ENCODE data around the gene CNTF. TPM values are rescaled to one million over a fixed set of nuclear protein-coding genes. Genes with fewer than 3 reads are reported as not detected.

CNTF gene
- total and polyA plus RNA-seq, 8 donors = 0.47 to 1.9 (median 0.77) TPM

GRCh38 chr11:58656348-58656747 is 33.9 kb downstream of the CNTF start:
- no peak overlapping the region for H3K4me3 ChIP-seq
- no peak overlapping the region for H3K27ac ChIP-seq
- TF ChIP-seq CTCF (IDR thresholded peaks at IDR 0.05) = no peak
- ATAC-seq (no peak), DNase-seq (no peak)
- intact Hi-C loops (cut with DNase I) = no loop called here
- no peaks in the 10 kb centered on the region for H3K4me1 ChIP-seq
- H3K9me3 ChIP-seq = no peaks in the 10 kb centered on the region
- no peaks in the 10 kb centered on the region for H3K27me3 ChIP-seq
- no peaks in the 10 kb centered on the region for H3K36me3 ChIP-seq

- Histone ChIP-seq H3K4me1 (no peaks in the 10 kb centered on the region), H3K36me3 (no peaks in the 10 kb centered on the region), H3K27ac (no peak overlapping the region), H3K9me3 (no peaks in the 10 kb centered on the region), H3K27me3 (peaks cover 0 to 11% of the 10 kb centered on the region in 2 donors), H3K4me3 (no peak overlapping the region)
- TF ChIP-seq CTCF (IDR thresholded peaks at IDR 0.05) = no peak
- intact Hi-C loops (cut with DNase I) = no loop called here
- ATAC-seq (no peak), DNase-seq (no peak)
Measured at GRCh38 chr11:58658623-58659022, 36.2 kb downstream of the CNTF start.

- no peak for TF ChIP-seq CTCF (IDR thresholded peaks at IDR 0.05)
- no peaks in the 10 kb centered on the region for H3K36me3 ChIP-seq
- no peaks in the 10 kb centered on the region for H3K4me1 ChIP-seq
- H3K9me3 ChIP-seq = no peaks in the 10 kb centered on the region
- DNase-seq (no peak), ATAC-seq (peak; percentile 53)
- H3K4me3 ChIP-seq = no peak overlapping the region
- H3K27ac ChIP-seq = no peak overlapping the region
- intact Hi-C loops (cut with DNase I) = no loop called here
- peaks cover 0 to 19% of the 10 kb centered on the region in 2 donors for H3K27me3 ChIP-seq
Measured at GRCh38 chr11:58659404-58659803, 36.9 kb downstream of the CNTF start.

- TF ChIP-seq CTCF (IDR thresholded peaks at IDR 0.05) = no peak
- Histone ChIP-seq H3K4me3 (no peak overlapping the region), H3K36me3 (no peaks in the 10 kb centered on the region), H3K27me3 (peaks cover 0 to 21% of the 10 kb centered on the region in 2 donors), H3K9me3 (no peaks in the 10 kb centered on the region), H3K27ac (no peak overlapping the region), H3K4me1 (no peaks in the 10 kb centered on the region)
- ATAC-seq = no peak
- no peak for DNase-seq
- intact Hi-C loops (cut with DNase I) = no loop called here
Measured at GRCh38 chr11:58659910-58660570, 37.6 kb downstream of the CNTF start.

- DNase-seq (no peak), ATAC-seq (no peak)
- intact Hi-C loops (cut with DNase I) = no loop called here
- Histone ChIP-seq H3K4me3 (no peak overlapping the region), H3K27ac (no peak overlapping the region), H3K27me3 (no peaks in the 10 kb centered on the region), H3K4me1 (no peaks in the 10 kb centered on the region), H3K36me3 (no peaks in the 10 kb centered on the region), H3K9me3 (no peaks in the 10 kb centered on the region)
- no peak for TF ChIP-seq CTCF (IDR thresholded peaks at IDR 0.05)
Measured at GRCh38 chr11:58671983-58672633, 49.6 kb downstream of the CNTF start.
